Measurements from ENCODE around the gene ASB18. TPM values are rescaled to one million over a fixed set of nuclear protein-coding genes. Genes with fewer than 3 reads are reported as not detected.
"Not testable (repeated sequence)": the region's sequence is repeated elsewhere in the genome, so short reads cannot be mapped to it uniquely, and the experiment has no call there.

The ASB18 gene
- total and polyA plus RNA-seq, 5 experiments from 2014 or later, result not detected

DNA sequence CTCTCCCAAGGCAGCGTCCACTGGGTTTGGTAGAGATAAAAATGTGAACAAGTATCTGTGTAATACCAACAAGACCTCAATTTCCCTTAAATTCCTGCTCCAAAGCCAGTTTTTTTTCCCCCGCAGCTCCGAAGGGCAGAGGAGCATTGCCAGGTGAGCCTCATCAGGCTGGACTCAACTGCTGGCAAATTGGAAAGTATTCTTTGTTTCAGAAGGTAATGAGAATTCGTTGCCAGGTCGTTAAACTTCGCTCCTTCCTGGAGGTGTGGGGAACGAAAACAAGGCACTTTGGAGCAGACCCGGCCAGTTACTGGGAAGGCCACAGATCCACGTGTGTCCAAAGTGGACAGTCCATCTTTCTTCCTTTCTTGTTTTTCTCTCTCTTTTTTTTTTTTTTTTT is 30.4 kb upstream of the ASB18 start:
- no peaks in the 10 kb centered on the region for H3K4me1 Mint-ChIP-seq
- POLR2A ChIA-PET, result no interaction called here
- H3K9me3 Mint-ChIP-seq, result no peaks in the 10 kb centered on the region
- no peak for DNase-seq
- ATAC-seq, result no peak
- H3K27ac Mint-ChIP-seq, result no peak overlapping the region
- H3K27me3 Mint-ChIP-seq, result peaks cover 9 to 41% (median 16%) of the 10 kb centered on the region in 5 donors
- no peaks in the 10 kb centered on the region for H3K36me3 Mint-ChIP-seq
- no peak overlapping the region for H3K4me3 Mint-ChIP-seq

- DNase-seq (no peak), ATAC-seq (no peak)
- H3K27ac Mint-ChIP-seq, result peak overlapping the region in 1 of 10 donors; percentile 82
- H3K27me3 Mint-ChIP-seq, result peaks cover 9 to 54% (median 17%) of the 10 kb centered on the region in 5 donors
- no peaks in the 10 kb centered on the region for H3K4me1 Mint-ChIP-seq
- no peak overlapping the region for H3K4me3 Mint-ChIP-seq
- H3K36me3 Mint-ChIP-seq, result no peaks in the 10 kb centered on the region
- no peaks in the 10 kb centered on the region for H3K9me3 Mint-ChIP-seq
- POLR2A ChIA-PET, result no interaction called here
Measured at GRCh38 chr2:236293241-236293810, 29.1 kb upstream of the ASB18 start.

DNA sequence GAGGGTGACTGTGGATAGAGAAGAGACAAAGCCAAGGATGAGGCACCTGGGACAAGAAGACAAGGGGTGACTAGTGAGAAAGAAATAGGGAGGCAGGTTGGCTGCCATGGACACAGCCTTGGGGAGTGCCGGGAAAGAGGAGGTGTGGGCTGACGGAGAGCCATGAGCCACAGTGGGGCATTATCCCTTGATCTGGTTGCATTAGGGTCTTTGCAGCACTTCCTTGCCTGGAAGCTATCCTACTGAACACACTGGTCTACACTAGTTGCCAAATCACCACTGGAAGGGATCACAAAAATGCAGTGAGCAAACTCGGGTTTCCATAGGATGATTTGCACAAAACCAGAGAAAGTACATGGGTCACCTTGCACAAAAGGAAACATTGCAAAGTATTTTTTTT is 27.7 kb upstream of the ASB18 start:
- no peaks in the 10 kb centered on the region for H3K36me3 Mint-ChIP-seq
- peaks cover 14 to 60% (median 23%) of the 10 kb centered on the region in 5 donors for H3K27me3 Mint-ChIP-seq
- no peak overlapping the region for H3K27ac Mint-ChIP-seq
- ATAC-seq (no peak), DNase-seq (no peak)
- H3K4me1 Mint-ChIP-seq, result no peaks in the 10 kb centered on the region
- H3K9me3 Mint-ChIP-seq, result no peaks in the 10 kb centered on the region
- no peak overlapping the region for H3K4me3 Mint-ChIP-seq
- POLR2A ChIA-PET, result no interaction called here

GRCh38 chr2:236291476-236291875 is 27.3 kb upstream of the ASB18 start:
- POLR2A ChIA-PET, result no interaction called here
- Mint-ChIP-seq H3K9me3 (no peaks in the 10 kb centered on the region), H3K4me3 (no peak overlapping the region), H3K27me3 (peaks cover 14 to 64% (median 23%) of the 10 kb centered on the region in 5 donors), H3K36me3 (no peaks in the 10 kb centered on the region), H3K27ac (no peak overlapping the region), H3K4me1 (no peaks in the 10 kb centered on the region)
- ATAC-seq (no peak), DNase-seq (no peak)

DNA sequence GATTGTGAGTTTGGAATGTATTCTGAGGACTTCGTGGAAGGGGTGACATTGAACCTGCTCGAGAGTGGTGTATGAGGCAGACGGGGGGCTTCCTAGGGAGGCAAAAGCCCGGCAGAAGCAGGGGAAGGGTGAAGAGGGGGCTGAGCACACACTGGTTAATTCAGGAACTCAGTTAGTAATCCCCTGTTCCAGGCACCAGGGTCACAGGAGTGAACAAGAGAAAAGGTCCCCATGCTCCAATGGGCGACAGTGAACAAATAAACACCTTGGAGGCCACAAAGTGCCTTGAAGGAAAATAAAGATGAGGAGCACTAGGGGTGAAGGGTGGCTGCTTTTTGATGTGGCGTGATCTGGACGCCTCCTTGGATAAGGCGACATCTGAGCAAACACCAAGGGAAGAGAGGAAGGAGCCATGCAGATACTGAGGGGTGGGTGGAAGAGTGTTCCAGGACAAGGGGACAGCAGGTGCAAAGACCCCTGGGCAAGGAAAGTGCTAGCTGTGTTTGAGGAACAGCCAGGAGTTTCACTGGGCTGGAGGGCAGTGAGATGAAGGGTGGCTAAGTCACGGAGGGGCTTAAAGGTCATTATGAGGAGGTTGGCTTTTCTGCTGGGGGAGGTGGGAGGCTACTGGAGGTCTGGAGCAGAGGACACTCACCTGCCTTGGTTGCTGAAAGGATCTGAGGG is 26.7 kb upstream of the ASB18 start:
- DNase-seq, result no peak
- peaks cover 14 to 64% (median 23%) of the 10 kb centered on the region in 5 donors for H3K27me3 Mint-ChIP-seq
- H3K4me1 Mint-ChIP-seq, result no peaks in the 10 kb centered on the region
- no peaks in the 10 kb centered on the region for H3K9me3 Mint-ChIP-seq
- no peak overlapping the region for H3K27ac Mint-ChIP-seq
- H3K36me3 Mint-ChIP-seq, result no peaks in the 10 kb centered on the region
- no peak for ATAC-seq
- no peak overlapping the region for H3K4me3 Mint-ChIP-seq
- POLR2A ChIA-PET, result no interaction called here

DNA sequence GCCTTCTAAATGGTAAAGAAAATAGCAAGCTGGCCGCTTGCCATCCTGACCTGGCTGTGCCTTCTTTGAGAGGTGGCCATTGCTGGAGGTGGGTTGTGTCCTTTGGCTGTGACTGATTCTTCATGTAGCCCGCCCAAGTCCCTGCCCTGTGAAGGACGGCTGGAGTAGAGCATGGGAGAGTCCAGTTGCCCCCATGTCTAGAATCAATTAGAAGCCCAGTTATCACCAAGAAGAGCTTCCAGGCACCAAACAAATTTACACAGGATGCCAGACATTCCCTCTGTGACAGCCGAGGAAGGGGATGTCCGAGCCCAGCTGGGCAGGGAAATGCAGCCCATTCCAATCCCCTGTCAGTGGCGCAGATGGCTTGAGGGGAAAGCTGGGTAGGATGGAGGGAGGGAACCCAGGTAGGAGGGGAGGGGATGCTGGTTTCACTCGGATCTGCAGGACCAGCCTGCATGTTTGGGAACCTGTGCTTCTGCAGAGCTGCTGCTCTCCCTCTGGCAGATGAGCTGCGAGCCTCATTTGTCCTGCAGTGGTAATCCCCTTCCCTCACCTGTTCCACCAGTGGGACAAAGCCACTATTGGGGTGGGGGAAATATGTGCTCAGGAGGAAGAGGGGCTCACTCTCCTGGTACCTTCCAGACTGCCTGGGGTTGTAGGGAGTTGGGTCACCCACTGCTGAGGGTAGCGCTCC is 25.7 kb upstream of the ASB18 start:
- H3K4me1 Mint-ChIP-seq, result no peaks in the 10 kb centered on the region
- no peaks in the 10 kb centered on the region for H3K9me3 Mint-ChIP-seq
- no peak overlapping the region for H3K27ac Mint-ChIP-seq
- H3K27me3 Mint-ChIP-seq, result peaks cover 12 to 57% (median 23%) of the 10 kb centered on the region in 5 donors
- DNase-seq (no peak), ATAC-seq (no peak)
- no peak overlapping the region for H3K4me3 Mint-ChIP-seq
- H3K36me3 Mint-ChIP-seq, result no peaks in the 10 kb centered on the region
- POLR2A ChIA-PET, result no interaction called here

DNA sequence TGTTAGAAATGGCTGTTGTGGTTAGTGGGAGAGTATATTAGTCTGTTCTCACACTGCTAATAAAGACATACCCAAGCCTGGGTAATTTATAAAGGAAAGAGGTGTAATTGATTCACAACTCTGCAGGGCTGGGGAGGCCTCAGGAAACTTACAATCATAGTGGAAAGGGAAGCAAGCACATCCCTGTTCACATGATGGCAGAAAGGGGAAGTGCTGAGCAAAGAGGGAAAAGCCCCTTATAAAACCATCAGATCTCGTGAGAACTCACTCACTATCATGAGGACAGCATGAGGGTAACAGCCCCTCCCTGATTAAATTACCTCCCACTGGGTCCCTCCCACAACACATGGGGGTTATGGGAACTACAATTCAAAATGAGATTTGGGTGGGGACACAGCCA is 24.2 kb upstream of the ASB18 start:
- H3K27ac Mint-ChIP-seq, H3K9me3 Mint-ChIP-seq, DNase-seq, H3K4me1 Mint-ChIP-seq, H3K4me3 Mint-ChIP-seq, POLR2A ChIA-PET, H3K36me3 Mint-ChIP-seq, ATAC-seq: not testable (repeated sequence)
- peaks cover 11 to 57% (median 23%) of the 10 kb centered on the region in 5 donors for H3K27me3 Mint-ChIP-seq

GRCh38 chr2:236287656-236288055 is 23.4 kb upstream of the ASB18 start:
- DNase-seq (no peak), ATAC-seq (no peak)
- no peaks in the 10 kb centered on the region for H3K36me3 Mint-ChIP-seq
- H3K27ac Mint-ChIP-seq, result no peak overlapping the region
- H3K9me3 Mint-ChIP-seq, result peaks cover 0 to 2% (median 0%) of the 10 kb centered on the region in 9 donors
- H3K4me1 Mint-ChIP-seq, result no peaks in the 10 kb centered on the region
- no peak overlapping the region for H3K4me3 Mint-ChIP-seq
- peaks cover 11 to 57% (median 23%) of the 10 kb centered on the region in 5 donors for H3K27me3 Mint-ChIP-seq
- POLR2A ChIA-PET, result no interaction called here

GRCh38 chr2:236286873-236287545 is 22.8 kb upstream of the ASB18 start:
- Mint-ChIP-seq H3K27ac (no peak overlapping the region), H3K36me3 (no peaks in the 10 kb centered on the region), H3K27me3 (peaks cover 14 to 62% (median 23%) of the 10 kb centered on the region in 5 donors), H3K4me3 (no peak overlapping the region), H3K4me1 (no peaks in the 10 kb centered on the region), H3K9me3 (peaks cover 0 to 5% (median 0%) of the 10 kb centered on the region in 9 donors)
- ATAC-seq (no peak), DNase-seq (no peak)
- POLR2A ChIA-PET, result no interaction called here

- Mint-ChIP-seq H3K9me3 (peaks cover 0 to 16% (median 4%) of the 10 kb centered on the region in 9 donors), H3K36me3 (peaks cover 0 to 4% (median 0%) of the 10 kb centered on the region in 3 donors), H3K27me3 (peaks cover 4 to 49% (median 11%) of the 10 kb centered on the region in 5 donors), H3K27ac (no peak overlapping the region), H3K4me3 (no peak overlapping the region), H3K4me1 (no peaks in the 10 kb centered on the region)
- no peak for DNase-seq
- POLR2A ChIA-PET, result no interaction called here
- ATAC-seq, result no peak
Measured at GRCh38 chr2:236284208-236284607, 20.0 kb upstream of the ASB18 start.

- Mint-ChIP-seq H3K27me3 (peaks cover 10 to 44% (median 18%) of the 10 kb centered on the region in 5 donors), H3K9me3 (peaks cover 0 to 22% (median 4%) of the 10 kb centered on the region in 9 donors), H3K27ac (no peak overlapping the region), H3K4me3 (no peak overlapping the region), H3K4me1 (no peaks in the 10 kb centered on the region), H3K36me3 (peaks cover 0 to 4% (median 0%) of the 10 kb centered on the region in 3 donors)
- DNase-seq, result no peak
- POLR2A ChIA-PET, result no interaction called here
- ATAC-seq, result no peak
Measured at GRCh38 chr2:236282406-236282805, 18.2 kb upstream of the ASB18 start.

- ATAC-seq (no peak), DNase-seq (no peak)
- Mint-ChIP-seq H3K27me3 (peaks cover 16 to 44% (median 24%) of the 10 kb centered on the region in 5 donors), H3K9me3 (peaks cover 0 to 26% (median 4%) of the 10 kb centered on the region in 9 donors), H3K4me3 (no peak overlapping the region), H3K27ac (no peak overlapping the region), H3K4me1 (no peaks in the 10 kb centered on the region), H3K36me3 (peaks cover 0 to 4% (median 0%) of the 10 kb centered on the region in 3 donors)
- POLR2A ChIA-PET, result no interaction called here
Measured at GRCh38 chr2:236281423-236281822, 17.2 kb upstream of the ASB18 start.

- H3K27me3 Mint-ChIP-seq, result peaks cover 17 to 63% (median 33%) of the 10 kb centered on the region in 5 donors
- POLR2A ChIA-PET, result no interaction called here
- no peak for ATAC-seq
Measured at GRCh38 chr2:236273126-236273525, 8.9 kb upstream of the ASB18 start.

More at GRCh38 chr2:236273126-236273525, 8.9 kb upstream of the ASB18 start:
- Mint-ChIP-seq H3K9me3 (peaks cover 2 to 32% (median 22%) of the 10 kb centered on the region in 9 donors), H3K4me1 (no peaks in the 10 kb centered on the region), H3K36me3 (peaks cover 0 to 9% (median 1%) of the 10 kb centered on the region in 3 donors), H3K27ac (peak overlapping the region in 1 of 10 donors; percentile 50), H3K4me3 (no peak overlapping the region)
- DNase-seq, result no peak
